ENCODE data around the gene POLR2C.

DNA sequence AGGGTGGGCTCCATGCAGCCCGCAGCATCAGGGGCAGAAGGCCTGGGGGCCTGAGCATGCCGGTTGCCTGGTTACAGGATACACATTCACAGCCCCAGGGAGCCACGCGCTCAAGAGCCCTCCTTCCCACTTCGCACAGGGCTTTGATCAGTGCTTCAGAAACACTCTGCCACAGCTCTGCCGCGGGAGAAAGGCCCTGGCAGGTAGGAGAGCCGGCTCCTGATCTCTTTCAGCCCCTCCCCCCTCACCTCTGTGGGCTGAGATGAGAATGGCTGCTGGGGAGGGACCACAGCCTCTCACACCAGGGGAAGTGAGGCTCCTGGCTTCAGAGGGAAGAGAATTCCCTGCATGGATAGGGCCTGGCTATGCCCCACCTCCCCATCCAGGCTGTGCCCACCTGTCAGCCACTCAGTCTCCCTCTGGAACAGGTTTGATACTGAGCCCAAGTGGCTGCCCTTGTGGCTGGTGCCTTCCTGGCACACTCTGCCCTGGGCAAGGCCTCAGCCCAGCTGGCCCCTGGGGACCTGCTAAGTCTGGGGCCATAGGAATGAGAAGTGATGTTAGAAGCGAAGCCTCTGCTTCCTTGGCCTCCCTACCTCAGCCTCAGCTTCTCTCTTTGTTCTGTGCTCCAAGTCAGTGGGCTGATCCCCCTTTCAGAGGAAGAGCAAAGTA is 15.2 kb downstream of the POLR2C start:
- TF ChIP-seq, protein P1, sequence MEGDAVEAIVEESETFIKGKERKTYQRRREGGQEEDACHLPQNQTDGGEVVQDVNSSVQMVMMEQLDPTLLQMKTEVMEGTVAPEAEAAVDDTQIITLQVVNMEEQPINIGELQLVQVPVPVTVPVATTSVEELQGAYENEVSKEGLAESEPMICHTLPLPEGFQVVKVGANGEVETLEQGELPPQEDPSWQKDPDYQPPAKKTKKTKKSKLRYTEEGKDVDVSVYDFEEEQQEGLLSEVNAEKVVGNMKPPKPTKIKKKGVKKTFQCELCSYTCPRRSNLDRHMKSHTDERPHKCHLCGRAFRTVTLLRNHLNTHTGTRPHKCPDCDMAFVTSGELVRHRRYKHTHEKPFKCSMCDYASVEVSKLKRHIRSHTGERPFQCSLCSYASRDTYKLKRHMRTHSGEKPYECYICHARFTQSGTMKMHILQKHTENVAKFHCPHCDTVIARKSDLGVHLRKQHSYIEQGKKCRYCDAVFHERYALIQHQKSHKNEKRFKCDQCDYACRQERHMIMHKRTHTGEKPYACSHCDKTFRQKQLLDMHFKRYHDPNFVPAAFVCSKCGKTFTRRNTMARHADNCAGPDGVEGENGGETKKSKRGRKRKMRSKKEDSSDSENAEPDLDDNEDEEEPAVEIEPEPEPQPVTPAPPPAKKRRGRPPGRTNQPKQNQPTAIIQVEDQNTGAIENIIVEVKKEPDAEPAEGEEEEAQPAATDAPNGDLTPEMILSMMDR (conservative IDR thresholded peaks at IDR 0.05; ENCODE audit: low read depth, low read length), result no peak
- TF ChIP-seq EZH2 (IDR thresholded peaks at IDR 0.05; ENCODE audit: borderline replicate concordance, low read depth, low read length, poor library complexity, severe bottlenecking), result no peak

All from A673 (cell line).